Osteocyte (in vitro differentiated cells): ENCODE measurements around the gene RGS10. TPM values are rescaled to one million over a fixed set of nuclear protein-coding genes. Genes with fewer than 3 reads are reported as not detected.
"Not testable (repeated sequence)": the region's sequence is repeated elsewhere in the genome, so short reads cannot be mapped to it uniquely, and the experiment has no call there.

Source experiments
- DNase-seq: peaks from one replicate; pipeline ENCODE4 v3.0.0; 2021; ENCODE audit warnings: mixed read lengths; ENCODE audit not compliant: unreplicated experiment; ENCODE audit errors: extremely low spot score
- H3K27ac Mint-ChIP-seq: one replicate; pipeline ENCODE4 v1.8.0; 2021; ENCODE audit warnings: mild to moderate bottlenecking, mixed read lengths; ENCODE audit not compliant: unreplicated experiment
- H3K27me3 Mint-ChIP-seq: one replicate; pipeline ENCODE4 v1.8.0; 2021; ENCODE audit warnings: mixed read lengths; ENCODE audit not compliant: unreplicated experiment
- H3K36me3 Mint-ChIP-seq: one replicate; pipeline ENCODE4 v1.8.0; 2021; ENCODE audit warnings: mixed read lengths; ENCODE audit not compliant: unreplicated experiment
- H3K4me1 Mint-ChIP-seq: one replicate; pipeline ENCODE4 v1.8.0; 2021; ENCODE audit warnings: mixed read lengths; ENCODE audit not compliant: unreplicated experiment
- H3K4me3 Mint-ChIP-seq: one replicate; pipeline ENCODE4 v1.8.0; 2021; ENCODE audit warnings: mild to moderate bottlenecking, moderate library complexity, mixed read lengths; ENCODE audit not compliant: unreplicated experiment
- H3K9me3 Mint-ChIP-seq: one replicate; pipeline ENCODE4 v1.8.0; 2021; ENCODE audit warnings: mixed read lengths; ENCODE audit not compliant: unreplicated experiment
- CTCF ChIP-seq: fragments of 200-600 bp; sonication (generic); IDR thresholded peaks from 2 replicates; pipeline ENCODE4 v1.5.0; 2021; ENCODE audit warnings: antibody characterized with exemption, mild to moderate bottlenecking, moderate library complexity
- total RNA-seq: library from RNA; stranded (reverse); gene quantifications from 2 replicates; pipeline ENCODE4 v1.2.1, GENCODE V29; 2021

Gene RGS10
- total RNA-seq, 1 donor from 2014 or later = 23.3 TPM

DNA sequence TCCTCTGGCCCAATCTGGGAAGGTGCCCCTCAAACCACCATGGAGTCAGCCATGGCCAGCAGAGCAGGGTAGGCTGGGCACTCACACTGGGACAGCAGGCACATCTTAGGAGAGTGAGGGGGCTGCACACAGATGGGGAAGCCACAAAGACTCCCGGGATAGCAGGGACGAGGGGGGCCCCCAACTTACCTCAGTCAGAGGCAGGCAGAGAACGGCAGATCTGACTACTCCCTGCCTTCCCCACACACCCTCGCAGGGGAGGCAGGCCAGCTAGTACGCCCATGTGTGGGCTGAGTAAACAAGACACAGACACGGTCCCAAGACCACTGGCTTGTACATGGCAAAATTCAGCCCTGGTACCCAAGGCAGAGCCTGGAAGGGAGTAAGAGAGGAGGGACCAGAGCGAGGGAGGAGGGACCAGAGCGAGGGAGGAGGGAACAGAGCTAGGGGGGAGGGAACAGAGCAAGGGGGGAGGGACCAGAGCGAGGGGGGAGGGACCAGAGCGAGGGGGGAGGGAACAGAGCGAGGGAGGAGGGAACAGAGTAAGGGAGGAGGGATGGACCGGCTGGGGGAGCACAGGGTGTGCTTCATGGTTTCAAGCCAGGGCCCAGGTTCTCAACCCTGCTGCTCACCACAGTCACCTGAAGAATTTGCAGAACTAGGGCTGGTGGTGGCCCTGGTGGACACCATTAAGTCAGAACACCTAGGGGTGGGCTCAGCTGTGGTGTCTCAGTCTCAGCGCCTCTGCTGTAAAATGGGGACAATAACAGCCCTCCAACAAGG is 73.8 kb downstream of the RGS10 start:
- Mint-ChIP-seq H3K27me3 (peaks cover 28% of the 10 kb centered on the region), H3K4me3 (no peak overlapping the region), H3K27ac (no peak overlapping the region), H3K4me1 (peaks cover 3% of the 10 kb centered on the region), H3K36me3 (no peaks in the 10 kb centered on the region), H3K9me3 (no peaks in the 10 kb centered on the region)
- no peak for TF ChIP-seq CTCF
- no peak for DNase-seq

DNA sequence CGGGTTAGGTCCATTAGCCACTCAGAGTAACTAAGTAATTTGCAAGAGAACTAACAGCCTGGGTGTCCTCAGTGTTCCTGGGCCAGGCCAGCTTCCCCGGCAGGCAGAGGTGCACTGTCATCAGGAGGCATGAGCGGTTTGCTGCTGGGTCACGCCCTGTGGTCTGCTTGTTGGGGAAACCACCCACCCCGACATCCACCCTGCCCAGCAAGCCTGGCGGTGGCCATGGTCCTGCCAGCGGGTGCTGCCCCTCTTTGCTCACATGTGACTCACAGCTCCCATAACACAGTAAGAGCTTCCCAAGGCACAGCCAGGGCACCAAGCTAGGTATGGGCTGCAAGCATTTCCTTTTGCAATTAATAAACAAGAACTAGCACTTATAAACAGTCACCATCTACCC is 75.9 kb downstream of the RGS10 start:
- H3K27me3 Mint-ChIP-seq = peaks cover 31% of the 10 kb centered on the region
- H3K9me3 Mint-ChIP-seq = peaks cover 6% of the 10 kb centered on the region
- H3K27ac Mint-ChIP-seq = no peak overlapping the region
- DNase-seq = no peak
- no peak for TF ChIP-seq CTCF
- no peaks in the 10 kb centered on the region for H3K36me3 Mint-ChIP-seq
- H3K4me3 Mint-ChIP-seq = no peak overlapping the region
- H3K4me1 Mint-ChIP-seq = peaks cover 3% of the 10 kb centered on the region

- H3K4me3 Mint-ChIP-seq = no peak overlapping the region
Measured at GRCh38 chr10:119466076-119466475, 76.4 kb downstream of the RGS10 start.

GRCh38 chr10:119465085-119465484 is 77.4 kb downstream of the RGS10 start:
- H3K4me3 Mint-ChIP-seq = no peak overlapping the region
- H3K36me3 Mint-ChIP-seq = peaks cover 2% of the 10 kb centered on the region
- H3K27me3 Mint-ChIP-seq = peaks cover 18% of the 10 kb centered on the region
- no peak for TF ChIP-seq CTCF
- peaks cover 6% of the 10 kb centered on the region for H3K9me3 Mint-ChIP-seq
- DNase-seq = no peak
- H3K4me1 Mint-ChIP-seq = peaks cover 3% of the 10 kb centered on the region
- no peak overlapping the region for H3K27ac Mint-ChIP-seq

More at GRCh38 chr10:119466076-119466475, 76.4 kb downstream of the RGS10 start:
- Mint-ChIP-seq H3K27ac (no peak overlapping the region), H3K36me3 (no peaks in the 10 kb centered on the region), H3K27me3 (peaks cover 27% of the 10 kb centered on the region), H3K9me3 (peaks cover 6% of the 10 kb centered on the region), H3K4me1 (peaks cover 3% of the 10 kb centered on the region)
- DNase-seq = no peak
- no peak for TF ChIP-seq CTCF

- not testable (repeated sequence) for H3K9me3 Mint-ChIP-seq, H3K4me3 Mint-ChIP-seq, DNase-seq, H3K36me3 Mint-ChIP-seq, H3K27ac Mint-ChIP-seq, H3K4me1 Mint-ChIP-seq
- H3K27me3 Mint-ChIP-seq = peaks cover 16% of the 10 kb centered on the region
Measured at GRCh38 chr10:119463195-119463594, 79.3 kb downstream of the RGS10 start.
